Measurements from ENCODE around the gene KCND1.
"Not testable (repeated sequence)": the region's sequence is repeated elsewhere in the genome, so short reads cannot be mapped to it uniquely, and the experiment has no call there.

Gene KCND1

GRCh38 chrX:48971249-48972219, at the start of gene KCND1:
TSS of gene KCND1 (minus strand) at chrX:48971844. CDS start at chrX:48970271, 1,573 bp downstream.
- no peak for DNase-seq

- DNase-seq: no peak
These were observed 48.1 kb upstream of the KCND1 start for GRCh38 chrX:49019599-49020249.

DNA sequence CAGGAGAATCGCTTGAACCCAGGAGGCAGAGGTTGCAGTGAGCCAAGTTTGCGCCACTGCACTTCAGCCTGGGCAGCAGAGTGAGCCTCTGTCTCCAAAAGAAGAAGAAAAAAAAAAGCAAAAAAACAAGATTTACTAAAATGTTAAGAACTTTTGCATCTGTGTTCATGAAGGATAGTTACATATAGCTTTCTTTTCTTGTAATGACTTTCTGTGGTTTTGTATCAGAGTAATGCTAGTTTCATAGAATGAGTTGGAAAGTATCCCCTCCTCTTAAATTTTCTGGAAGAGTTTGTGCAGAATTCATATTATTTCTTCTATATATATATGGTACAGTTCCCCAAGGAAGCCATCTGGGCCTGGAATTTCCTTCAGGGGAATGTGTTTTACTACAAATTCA, 47.4 kb upstream of the KCND1 start:
- DNase-seq: no peak

DNA sequence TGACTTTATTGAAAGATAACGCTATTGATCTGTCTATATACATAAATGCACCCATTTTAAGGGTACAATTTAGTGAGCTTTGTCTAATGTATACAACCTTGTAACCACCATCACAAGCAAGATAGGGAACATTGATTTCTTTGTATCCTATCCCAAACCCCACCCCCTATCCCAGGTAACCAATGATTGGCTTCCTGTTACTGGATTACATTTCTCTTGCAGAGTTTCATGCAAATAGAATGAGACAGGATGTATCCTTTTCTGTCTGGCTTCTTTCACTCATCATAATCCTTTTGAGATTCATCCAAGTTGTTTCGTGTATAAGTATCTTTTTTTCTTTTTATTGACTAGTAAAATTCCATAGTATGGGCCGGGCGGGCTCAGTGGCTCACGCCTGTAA, 32.1 kb upstream of the KCND1 start:
- DNase-seq: no peak

DNA sequence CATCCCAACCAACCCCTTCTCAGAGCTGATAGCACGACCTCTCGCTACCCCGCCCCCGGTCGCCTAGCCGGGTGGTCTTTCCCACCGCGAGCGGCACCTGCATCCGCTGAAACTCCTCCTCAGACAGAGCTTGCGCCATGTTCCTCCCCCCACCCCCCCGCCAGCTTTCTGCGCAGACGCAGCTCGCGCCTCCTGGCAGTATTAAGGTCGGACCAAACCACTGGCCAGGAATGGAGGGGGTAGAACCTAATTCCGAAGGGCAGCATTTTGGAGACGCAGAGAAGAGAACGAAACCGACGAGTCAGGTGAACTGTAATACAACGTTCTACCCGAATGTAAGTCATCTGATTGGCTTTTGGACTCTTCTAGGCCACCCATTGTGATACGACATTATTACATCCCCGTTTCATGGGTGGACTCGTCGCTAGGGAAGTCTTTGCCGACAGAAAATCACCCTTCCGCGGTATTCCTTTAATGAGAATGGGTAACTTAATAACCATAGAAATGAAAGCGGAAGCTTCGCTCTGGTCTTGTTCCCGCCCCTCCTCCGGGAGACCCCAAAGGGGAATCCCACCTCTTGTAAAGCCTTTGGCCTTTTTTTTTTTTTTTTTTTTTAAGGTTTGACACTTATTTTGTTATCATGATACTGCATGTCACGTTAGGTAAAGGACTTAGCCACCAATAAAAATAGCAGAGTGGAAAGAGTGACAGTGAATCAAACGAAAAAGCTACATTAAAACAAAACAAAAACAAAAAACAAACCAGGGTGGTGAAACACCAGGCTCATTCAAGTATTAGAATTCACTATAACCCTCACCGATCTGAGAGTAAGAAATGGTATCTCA, 30.7 kb upstream of the KCND1 start, which contains the start of gene GRIPAP1:
Gene GRIPAP1 (minus strand): TSS at position 174 of the 845 bp plus-strand sequence. CDS start 35 bp downstream, at position 139.
- DNase-seq: peak; percentile 93

- DNase-seq: peak; percentile 67
These were observed 30.0 kb upstream of the KCND1 start for GRCh38 chrX:49001521-49002090.

GRCh38 chrX:49000636-49001035, 29.0 kb upstream of the KCND1 start:
- DNase-seq: no peak

- no peak for DNase-seq
These were observed 27.4 kb upstream of the KCND1 start for GRCh38 chrX:48999030-48999429.

GRCh38 chrX:48998391-48998790, 26.7 kb upstream of the KCND1 start:
- peak; percentile 21 for DNase-seq

DNA sequence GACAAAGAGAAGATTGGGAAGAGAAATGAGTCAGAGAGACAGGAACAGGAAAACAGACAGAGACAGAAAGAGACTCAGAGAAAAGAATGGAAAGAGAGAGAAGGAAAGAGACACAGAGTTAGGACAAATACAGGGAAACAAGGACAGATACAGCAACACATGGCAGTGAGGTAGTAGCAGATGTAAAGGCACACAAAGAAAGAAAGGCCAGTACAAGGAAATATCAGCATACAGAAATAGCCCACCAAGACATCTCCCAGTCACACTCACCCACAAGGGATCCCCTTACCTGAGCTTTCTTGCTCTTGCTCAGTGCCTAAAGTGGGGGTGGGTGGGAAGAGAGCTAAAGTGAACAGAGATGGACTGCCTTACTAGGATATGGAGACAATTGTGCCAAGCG, 26.2 kb upstream of the KCND1 start:
- DNase-seq: no peak

DNA sequence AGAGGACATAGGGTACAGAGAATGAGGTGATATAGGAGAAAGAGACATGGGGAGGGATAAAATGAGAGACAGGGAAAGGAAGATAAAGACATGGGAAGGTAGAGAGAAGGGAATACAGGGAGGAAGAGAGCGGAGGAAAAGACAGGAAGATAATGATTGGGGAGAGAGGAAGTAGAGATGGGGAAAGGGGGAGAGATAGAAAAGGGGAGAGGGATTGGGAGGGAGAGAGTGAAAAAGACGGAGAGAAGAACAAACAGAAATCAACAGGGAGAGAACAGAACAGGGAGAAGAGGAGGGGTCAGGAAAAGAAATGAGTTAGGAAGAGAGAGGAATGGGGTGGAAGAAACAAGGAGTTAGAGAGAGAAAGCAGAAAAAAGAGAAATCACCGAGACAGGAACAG, 25.8 kb upstream of the KCND1 start:
- DNase-seq: no peak

GRCh38 chrX:48996969-48997368, 25.3 kb upstream of the KCND1 start:
- DNase-seq: peak; percentile 49

GRCh38 chrX:48992341-48992740, 20.7 kb upstream of the KCND1 start:
- no peak for DNase-seq

DNA sequence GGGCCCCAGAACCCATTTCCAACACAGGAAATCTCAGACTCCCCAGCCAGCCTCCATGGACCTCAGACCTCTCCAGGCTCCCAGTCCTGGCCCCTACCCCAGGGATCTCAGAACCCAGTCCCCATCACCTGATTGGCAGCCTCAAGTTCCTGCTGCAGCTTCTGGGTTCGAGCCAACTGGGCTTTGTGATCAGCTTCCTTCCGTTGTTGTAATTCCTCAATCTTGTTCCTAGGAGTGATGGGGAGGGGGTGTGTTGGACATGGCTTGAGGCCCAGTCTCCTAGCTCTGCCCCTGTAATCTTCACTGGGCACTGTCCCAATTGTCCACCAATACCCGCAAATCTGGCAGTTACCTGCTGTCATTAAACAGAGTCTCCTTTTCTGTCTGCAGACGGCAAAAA, 17.8 kb upstream of the KCND1 start:
- DNase-seq: no peak

DNA sequence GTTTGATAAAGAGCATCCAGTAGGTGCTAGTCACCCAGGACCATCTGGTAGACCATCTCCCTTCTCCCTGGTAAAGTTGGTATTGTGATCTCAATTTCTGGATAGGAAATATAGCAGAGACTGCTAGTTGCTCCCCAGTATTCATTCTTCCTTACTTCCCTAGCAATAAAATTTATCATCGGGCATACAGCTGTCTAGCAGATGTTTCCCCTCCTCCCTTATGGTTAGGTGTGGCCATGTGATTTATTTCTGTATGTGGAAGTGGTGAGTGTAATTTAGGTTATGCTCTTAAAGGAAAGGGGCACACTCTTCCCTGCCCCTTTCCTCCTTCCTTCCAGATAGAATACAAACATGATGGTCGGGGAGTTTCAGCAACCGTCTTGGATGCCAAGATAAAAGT, 12.3 kb upstream of the KCND1 start:
- DNase-seq: no peak

GRCh38 chrX:48983081-48983480, 11.4 kb upstream of the KCND1 start:
- DNase-seq: no peak

DNA sequence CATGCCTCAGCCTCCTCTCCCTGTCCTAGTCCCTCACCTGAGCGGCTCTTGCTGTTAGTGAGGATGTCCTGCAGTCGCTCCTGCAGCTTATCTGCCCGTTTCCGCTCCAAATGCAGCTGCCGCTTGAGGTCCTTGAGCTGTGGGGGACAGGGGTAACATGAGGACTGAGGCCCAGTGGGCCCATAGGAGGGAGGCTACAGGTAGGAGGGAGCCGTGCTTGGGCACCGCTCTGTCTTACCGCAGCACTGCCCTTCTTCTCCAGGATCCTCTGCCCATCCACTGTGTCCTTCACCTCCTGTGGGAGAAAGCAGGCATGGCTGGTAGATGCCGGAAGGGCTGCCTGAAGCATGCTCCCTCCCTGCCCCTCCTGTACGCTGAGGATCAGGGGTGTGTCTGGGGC, 9.5 kb upstream of the KCND1 start:
- DNase-seq: no peak

- not testable (repeated sequence) for DNase-seq
These were observed 8.7 kb upstream of the KCND1 start for GRCh38 chrX:48980341-48980740.

GRCh38 chrX:48978226-48978625, 6.6 kb upstream of the KCND1 start:
- DNase-seq: no peak

DNA sequence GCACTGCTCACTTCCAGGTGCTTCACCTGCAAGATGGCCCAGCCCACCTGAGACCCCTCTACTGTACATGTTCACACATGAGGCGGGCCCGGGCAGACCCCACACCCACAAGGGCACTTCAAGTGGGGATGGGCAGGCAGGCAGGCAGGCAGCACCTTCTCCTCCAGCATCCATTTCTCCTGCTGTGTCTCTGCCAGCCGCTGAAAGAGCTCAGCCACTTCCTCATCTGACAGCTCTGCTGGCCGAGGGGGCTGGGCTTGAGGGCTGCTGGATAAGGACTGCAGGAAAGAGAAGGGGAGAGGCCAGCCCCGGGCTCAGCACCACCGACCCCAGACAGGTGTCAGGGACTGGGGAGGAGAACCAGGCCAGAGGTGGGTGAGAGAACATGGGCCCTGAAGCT, 4.4 kb upstream of the KCND1 start:
- DNase-seq: no peak

DNA sequence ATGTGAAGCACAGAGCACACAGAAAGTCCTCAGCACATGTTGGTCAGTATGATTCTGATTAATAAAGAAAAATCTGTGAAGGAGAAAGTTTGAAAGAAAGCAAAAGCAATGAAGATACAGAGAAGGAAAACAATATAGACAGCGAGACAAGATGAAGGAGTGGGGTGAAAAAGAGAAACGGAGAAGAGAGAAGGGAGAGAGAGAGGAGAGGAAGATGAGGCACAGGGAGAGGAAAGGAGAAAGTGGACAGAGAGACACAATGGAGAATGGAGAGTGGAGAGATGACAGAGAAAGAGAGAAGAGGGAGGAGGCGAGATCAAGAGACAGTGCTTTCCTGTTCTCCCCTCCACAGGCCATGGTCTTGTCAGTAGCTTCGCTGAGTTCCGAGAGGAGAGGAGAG, 3.9 kb upstream of the KCND1 start:
- DNase-seq: no peak

GRCh38 chrX:48975041-48975440, 3.4 kb upstream of the KCND1 start:
- no peak for DNase-seq

DNA sequence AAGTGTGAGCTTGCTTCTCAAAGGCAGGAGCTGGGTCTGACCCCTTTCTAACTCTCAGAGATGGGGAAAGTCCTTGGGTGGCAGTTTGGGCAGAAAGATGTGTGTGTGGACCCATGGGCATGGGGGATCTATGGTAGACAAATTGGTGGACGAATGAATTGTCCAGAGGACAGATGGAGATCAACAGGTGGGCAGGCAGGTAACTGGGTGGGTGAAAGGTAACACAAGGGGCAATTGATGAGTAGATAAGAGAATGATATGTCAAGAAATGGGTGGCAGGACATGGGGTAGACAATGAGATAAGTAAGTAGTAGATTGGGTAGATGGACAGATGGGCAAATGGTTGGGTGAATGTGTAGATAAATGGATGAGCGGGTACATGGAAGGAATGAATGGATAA, 2.9 kb upstream of the KCND1 start:
- no peak for DNase-seq

Measured in hematopoietic multipotent progenitor cell treated with erythropoietin and hydrocortisone succinate and interleukin-3 and kit ligand, for 6 days (in vitro differentiated cells).